Activated CD8-positive, alpha-beta memory T cell treated with anti-CD3 and anti-CD28 coated beads, Interleukin-2, amount 50 U/mL, for 24 hours (primary cell): ENCODE data around the gene PROSER1.
"Not testable (repeated sequence)": the region's sequence is repeated elsewhere in the genome, so short reads cannot be mapped to it uniquely, and the experiment has no call there.

Source experiments
- DNase-seq: peaks from one replicate; pipeline ENCODE4 v3.0.0-alpha.2; 2020; ENCODE audit errors: extremely low read depth

PROSER1 gene

GRCh38 chr13:39025433-39025839, 12.5 kb downstream of the PROSER1 start:
- no peak for DNase-seq

GRCh38 chr13:39023761-39024160, 14.1 kb downstream of the PROSER1 start:
- no peak for DNase-seq

- no peak for DNase-seq
Observed at GRCh38 chr13:39023316-39023715, 14.6 kb downstream of the PROSER1 start.

- no peak for DNase-seq
Observed at GRCh38 chr13:39020853-39021462, 16.9 kb downstream of the PROSER1 start.

GRCh38 chr13:39016787-39017186, 21.1 kb downstream of the PROSER1 start:
- no peak for DNase-seq

GRCh38 chr13:39016087-39016486, 21.8 kb downstream of the PROSER1 start:
- no peak for DNase-seq

- DNase-seq: no peak
Observed at GRCh38 chr13:39013462-39013861, 24.4 kb downstream of the PROSER1 start.

GRCh38 chr13:39012608-39013007, 25.3 kb downstream of the PROSER1 start:
- no peak for DNase-seq

GRCh38 chr13:39006371-39007111, 31.3 kb downstream of the PROSER1 start:
- not testable (repeated sequence) for DNase-seq

- no peak for DNase-seq
Observed at GRCh38 chr13:38998739-38999138, 39.1 kb downstream of the PROSER1 start.

- DNase-seq: no peak
Observed at GRCh38 chr13:38993381-38993780, 44.5 kb downstream of the PROSER1 start.

- no peak for DNase-seq
Observed at GRCh38 chr13:38990693-38991092, 47.2 kb downstream of the PROSER1 start, which contains the start of gene STOML3. TSS of gene STOML3 (minus strand) at chr13:38990831. CDS start at chr13:38990721, 110 bp downstream.

GRCh38 chr13:38981096-38981495, 56.8 kb downstream of the PROSER1 start:
- DNase-seq: no peak

GRCh38 chr13:38980750-38981078, 57.2 kb downstream of the PROSER1 start:
- no peak for DNase-seq

- no peak for DNase-seq
Observed at GRCh38 chr13:38979891-38980749, 57.8 kb downstream of the PROSER1 start.

GRCh38 chr13:38970380-38971051, 67.4 kb downstream of the PROSER1 start:
- DNase-seq: no peak

GRCh38 chr13:38969187-38969586, 68.7 kb downstream of the PROSER1 start:
- no peak for DNase-seq

- DNase-seq: no peak
Observed at GRCh38 chr13:38967446-38967845, 70.4 kb downstream of the PROSER1 start.

GRCh38 chr13:38965281-38965680, 72.6 kb downstream of the PROSER1 start:
- DNase-seq: no peak

GRCh38 chr13:38960175-38960574, 77.7 kb downstream of the PROSER1 start:
- no peak for DNase-seq
